Measurements from ENCODE around the gene LCAT. TPM values are rescaled to one million over a fixed set of nuclear protein-coding genes. Genes with fewer than 3 reads are reported as not detected.

LCAT gene
- total RNA-seq, 1 donor from 2014 or later = 31.9 TPM

DNA sequence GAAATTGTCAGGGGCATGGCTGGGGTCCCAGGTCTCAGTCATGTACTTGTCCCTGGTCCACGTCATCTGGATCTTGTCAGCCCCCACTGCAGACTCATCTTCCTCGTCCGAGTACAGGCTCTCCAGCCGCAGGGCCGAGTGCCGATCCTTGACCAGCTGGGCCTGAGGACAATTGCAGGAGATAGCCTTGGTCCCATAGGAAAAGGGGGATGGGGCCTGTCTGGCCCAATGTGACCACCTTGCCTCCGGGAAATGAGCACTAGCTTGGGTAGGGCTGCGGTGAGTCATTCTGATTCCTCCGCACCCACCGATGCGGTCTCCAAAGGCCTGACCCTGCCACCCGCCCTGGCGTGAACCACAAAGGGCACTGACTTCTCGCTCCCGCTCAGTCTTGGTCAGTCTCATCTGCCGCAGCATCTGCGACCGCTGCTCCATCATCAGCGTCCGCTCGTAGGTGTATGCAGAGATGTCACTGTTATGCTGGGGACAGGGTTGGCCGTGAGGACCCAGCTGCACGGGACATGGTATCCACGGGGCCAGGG lies 1.5 kb upstream of the LCAT start:
- Mint-ChIP-seq H3K27me3 (no peaks in the 10 kb centered on the region), H3K4me1 (ENCODE audit: low read depth) (peaks cover 6% of the 10 kb centered on the region), H3K9me3 (ENCODE audit: low read depth) (no peaks in the 10 kb centered on the region), H3K36me3 (ENCODE audit: insufficient read depth) (peaks cover 4% of the 10 kb centered on the region), H3K4me3 (ENCODE audit: low read depth) (no peak overlapping the region), H3K27ac (peak overlapping the region; percentile 59)
- no peak for DNase-seq (ENCODE audit: low spot score, unreplicated experiment)
- TF ChIP-seq, protein P1, sequence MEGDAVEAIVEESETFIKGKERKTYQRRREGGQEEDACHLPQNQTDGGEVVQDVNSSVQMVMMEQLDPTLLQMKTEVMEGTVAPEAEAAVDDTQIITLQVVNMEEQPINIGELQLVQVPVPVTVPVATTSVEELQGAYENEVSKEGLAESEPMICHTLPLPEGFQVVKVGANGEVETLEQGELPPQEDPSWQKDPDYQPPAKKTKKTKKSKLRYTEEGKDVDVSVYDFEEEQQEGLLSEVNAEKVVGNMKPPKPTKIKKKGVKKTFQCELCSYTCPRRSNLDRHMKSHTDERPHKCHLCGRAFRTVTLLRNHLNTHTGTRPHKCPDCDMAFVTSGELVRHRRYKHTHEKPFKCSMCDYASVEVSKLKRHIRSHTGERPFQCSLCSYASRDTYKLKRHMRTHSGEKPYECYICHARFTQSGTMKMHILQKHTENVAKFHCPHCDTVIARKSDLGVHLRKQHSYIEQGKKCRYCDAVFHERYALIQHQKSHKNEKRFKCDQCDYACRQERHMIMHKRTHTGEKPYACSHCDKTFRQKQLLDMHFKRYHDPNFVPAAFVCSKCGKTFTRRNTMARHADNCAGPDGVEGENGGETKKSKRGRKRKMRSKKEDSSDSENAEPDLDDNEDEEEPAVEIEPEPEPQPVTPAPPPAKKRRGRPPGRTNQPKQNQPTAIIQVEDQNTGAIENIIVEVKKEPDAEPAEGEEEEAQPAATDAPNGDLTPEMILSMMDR (IDR thresholded peaks at IDR 0.05; ENCODE audit: unreplicated experiment) = no peak

DNA sequence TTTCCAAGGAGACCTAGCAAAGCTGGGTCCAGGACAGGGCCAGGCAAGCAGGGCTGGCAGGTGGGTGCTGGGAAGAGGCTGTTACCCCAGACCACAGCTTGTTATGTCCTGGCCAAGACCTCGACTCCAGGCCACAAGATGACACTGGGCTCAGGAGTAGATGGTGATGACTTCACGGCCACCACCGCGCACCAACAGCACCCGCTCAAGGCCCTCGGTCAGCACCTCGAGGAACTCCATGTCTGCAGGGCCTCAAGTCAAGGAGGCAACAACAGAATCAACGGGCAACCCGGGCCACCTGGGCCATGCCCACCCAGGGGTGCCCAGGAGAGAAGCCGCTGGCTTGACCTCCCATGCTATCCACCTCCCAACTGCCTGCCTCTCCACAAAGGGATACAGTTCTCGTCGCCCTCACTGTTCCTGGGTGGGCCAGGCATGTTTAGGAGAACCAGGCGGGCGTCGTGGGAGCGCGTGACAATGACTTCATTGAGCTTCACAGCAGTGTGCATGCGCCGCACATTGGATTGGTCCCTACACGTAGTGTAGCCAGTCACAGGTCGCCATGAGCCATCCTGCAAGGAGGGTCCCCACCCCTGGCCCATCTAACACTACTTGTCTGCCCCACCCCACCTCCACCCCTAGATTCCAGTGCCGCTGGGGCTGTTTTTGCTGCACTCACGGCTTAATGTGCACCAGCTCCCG lies 921 bp upstream of the LCAT start:
- Mint-ChIP-seq H3K27ac (no peak overlapping the region), H3K27me3 (no peaks in the 10 kb centered on the region), H3K36me3 (ENCODE audit: insufficient read depth) (peaks cover 4% of the 10 kb centered on the region), H3K4me1 (ENCODE audit: low read depth) (peaks cover 6% of the 10 kb centered on the region), H3K4me3 (ENCODE audit: low read depth) (no peak overlapping the region), H3K9me3 (ENCODE audit: low read depth) (no peaks in the 10 kb centered on the region)
- no peak for DNase-seq (ENCODE audit: low spot score, unreplicated experiment)
- TF ChIP-seq, protein P1 (IDR thresholded peaks at IDR 0.05; ENCODE audit: unreplicated experiment) = no peak

DNA sequence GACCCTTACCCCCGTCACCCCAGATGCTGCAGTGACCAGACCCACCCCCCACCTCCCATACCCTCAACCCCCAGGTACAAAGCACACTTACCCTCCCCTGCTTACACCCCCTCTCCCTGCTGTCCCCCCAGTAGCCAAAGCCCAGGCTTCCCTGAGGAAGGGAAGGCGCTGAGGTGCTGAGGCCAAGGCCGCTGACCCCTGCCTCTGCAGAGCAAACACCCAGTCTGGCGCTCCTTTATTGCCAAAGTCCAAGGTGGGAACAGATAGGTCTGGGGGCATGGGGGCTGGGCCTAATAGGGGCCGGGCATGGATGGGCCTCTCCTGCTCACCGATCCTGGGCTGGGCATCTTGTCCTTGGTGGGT lies 683 bp downstream of the LCAT start:
- no peak for DNase-seq (ENCODE audit: low spot score, unreplicated experiment)
- no peaks in the 10 kb centered on the region for H3K9me3 Mint-ChIP-seq (ENCODE audit: low read depth)
- H3K27ac Mint-ChIP-seq = no peak overlapping the region
- H3K4me1 Mint-ChIP-seq (ENCODE audit: low read depth) = peaks cover 6% of the 10 kb centered on the region
- no peaks in the 10 kb centered on the region for H3K27me3 Mint-ChIP-seq
- no peak overlapping the region for H3K4me3 Mint-ChIP-seq (ENCODE audit: low read depth)
- TF ChIP-seq, protein P1 (IDR thresholded peaks at IDR 0.05; ENCODE audit: unreplicated experiment) = no peak
- H3K36me3 Mint-ChIP-seq (ENCODE audit: insufficient read depth) = peaks cover 3% of the 10 kb centered on the region

DNA sequence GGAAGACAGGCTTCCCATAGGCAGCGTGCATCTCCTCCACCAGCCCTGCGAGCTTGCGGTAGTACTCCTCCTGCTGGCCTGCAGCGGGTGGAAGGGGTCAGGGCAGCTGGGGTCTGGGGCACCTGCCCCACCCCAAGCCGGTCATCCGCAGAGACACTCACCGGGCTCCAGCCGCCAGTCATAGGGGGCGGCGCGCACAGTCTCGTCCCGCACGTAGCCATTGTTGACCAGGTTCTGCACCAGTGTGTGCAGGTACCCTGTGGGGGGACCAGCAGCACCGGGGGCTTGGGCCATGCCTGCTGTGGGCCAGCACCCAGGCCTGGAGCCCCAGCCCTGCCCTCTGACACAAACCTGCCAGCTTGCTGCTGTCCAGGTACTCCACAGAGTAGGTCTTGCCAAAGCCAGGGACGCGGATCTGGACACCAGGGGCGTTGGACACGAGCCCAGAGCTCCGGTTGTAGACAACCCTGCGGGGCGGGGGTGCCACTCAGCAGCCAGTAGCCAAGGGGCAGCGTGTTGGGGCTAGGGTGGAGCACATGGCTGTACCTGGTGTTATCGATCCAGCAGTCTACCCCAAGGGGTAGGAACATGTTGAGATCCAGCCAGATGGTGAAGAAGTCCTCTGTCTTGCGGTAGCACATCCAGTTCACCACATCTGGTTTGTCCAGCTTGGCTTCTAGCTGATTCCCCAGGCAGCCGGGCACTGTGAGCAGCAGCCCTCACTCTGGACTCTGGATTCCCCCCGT lies 1.2 kb downstream of the LCAT start:
- no peaks in the 10 kb centered on the region for H3K9me3 Mint-ChIP-seq (ENCODE audit: low read depth)
- no peaks in the 10 kb centered on the region for H3K27me3 Mint-ChIP-seq
- H3K36me3 Mint-ChIP-seq (ENCODE audit: insufficient read depth) = peaks cover 2% of the 10 kb centered on the region
- H3K27ac Mint-ChIP-seq = no peak overlapping the region
- DNase-seq (ENCODE audit: low spot score, unreplicated experiment) = no peak
- TF ChIP-seq, protein P1 (IDR thresholded peaks at IDR 0.05; ENCODE audit: unreplicated experiment) = no peak
- H3K4me3 Mint-ChIP-seq (ENCODE audit: low read depth) = no peak overlapping the region
- H3K4me1 Mint-ChIP-seq (ENCODE audit: low read depth) = peaks cover 6% of the 10 kb centered on the region

DNA sequence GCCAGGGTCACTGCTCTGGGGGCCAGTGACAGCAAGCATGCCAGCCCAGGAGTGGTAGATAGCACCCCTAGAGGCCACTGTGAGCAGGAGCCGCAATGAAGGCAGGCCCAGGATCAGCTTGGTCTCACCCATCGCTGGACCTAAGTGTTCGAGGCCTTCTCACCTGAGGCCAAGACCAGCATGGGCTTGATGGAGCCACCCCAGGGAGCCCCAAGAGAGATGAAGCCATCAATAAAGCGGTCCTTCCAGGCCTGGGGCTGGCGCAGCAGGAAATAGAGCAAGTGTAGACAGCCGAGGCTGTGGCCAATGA lies 1.8 kb downstream of the LCAT start:
- H3K4me3 Mint-ChIP-seq (ENCODE audit: low read depth) = no peak overlapping the region
- no peaks in the 10 kb centered on the region for H3K27me3 Mint-ChIP-seq
- DNase-seq (ENCODE audit: low spot score, unreplicated experiment) = peak; percentile 43
- H3K9me3 Mint-ChIP-seq (ENCODE audit: low read depth) = no peaks in the 10 kb centered on the region
- H3K36me3 Mint-ChIP-seq (ENCODE audit: insufficient read depth) = peaks cover 2% of the 10 kb centered on the region
- TF ChIP-seq, protein P1 (IDR thresholded peaks at IDR 0.05; ENCODE audit: unreplicated experiment) = peak; percentile 76
- H3K27ac Mint-ChIP-seq = peak overlapping the region; percentile 54
- H3K4me1 Mint-ChIP-seq (ENCODE audit: low read depth) = peaks cover 9% of the 10 kb centered on the region

Measured in progenitor cell of endocrine pancreas (in vitro differentiated cells).